ENCODE results near the gene CMSS1.

Gene CMSS1

DNA sequence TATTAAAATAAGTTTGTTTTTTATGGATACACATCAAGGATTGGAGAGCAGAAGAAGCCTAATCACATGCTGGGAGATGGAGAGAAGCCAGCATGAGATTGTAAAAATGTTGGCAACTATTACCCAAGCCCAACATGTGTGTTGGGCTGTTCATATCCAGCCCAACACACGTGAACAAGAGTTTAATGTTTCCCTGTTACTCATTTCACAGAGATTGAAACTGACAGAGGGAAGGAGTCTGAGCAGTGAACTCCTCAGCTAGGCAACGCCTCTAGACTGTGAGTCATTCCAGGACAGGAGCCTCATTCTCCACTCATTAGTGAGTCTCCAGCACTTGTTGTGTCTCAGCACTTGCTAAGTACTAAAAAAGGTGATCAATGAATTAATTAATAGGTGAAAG lies 43.2 kb upstream of the CMSS1 start (continued):
- TF ChIP-seq BACH2 (CRISPR knock-in tag; IDR thresholded peaks at IDR 0.05; ENCODE audit: borderline replicate concordance) (no peak), OSR1 (CRISPR knock-in tag; IDR thresholded peaks at IDR 0.05) (no peak), ESRRG (CRISPR knock-in tag; IDR thresholded peaks at IDR 0.05) (no peak)
- TF ChIP-seq, protein P1, sequence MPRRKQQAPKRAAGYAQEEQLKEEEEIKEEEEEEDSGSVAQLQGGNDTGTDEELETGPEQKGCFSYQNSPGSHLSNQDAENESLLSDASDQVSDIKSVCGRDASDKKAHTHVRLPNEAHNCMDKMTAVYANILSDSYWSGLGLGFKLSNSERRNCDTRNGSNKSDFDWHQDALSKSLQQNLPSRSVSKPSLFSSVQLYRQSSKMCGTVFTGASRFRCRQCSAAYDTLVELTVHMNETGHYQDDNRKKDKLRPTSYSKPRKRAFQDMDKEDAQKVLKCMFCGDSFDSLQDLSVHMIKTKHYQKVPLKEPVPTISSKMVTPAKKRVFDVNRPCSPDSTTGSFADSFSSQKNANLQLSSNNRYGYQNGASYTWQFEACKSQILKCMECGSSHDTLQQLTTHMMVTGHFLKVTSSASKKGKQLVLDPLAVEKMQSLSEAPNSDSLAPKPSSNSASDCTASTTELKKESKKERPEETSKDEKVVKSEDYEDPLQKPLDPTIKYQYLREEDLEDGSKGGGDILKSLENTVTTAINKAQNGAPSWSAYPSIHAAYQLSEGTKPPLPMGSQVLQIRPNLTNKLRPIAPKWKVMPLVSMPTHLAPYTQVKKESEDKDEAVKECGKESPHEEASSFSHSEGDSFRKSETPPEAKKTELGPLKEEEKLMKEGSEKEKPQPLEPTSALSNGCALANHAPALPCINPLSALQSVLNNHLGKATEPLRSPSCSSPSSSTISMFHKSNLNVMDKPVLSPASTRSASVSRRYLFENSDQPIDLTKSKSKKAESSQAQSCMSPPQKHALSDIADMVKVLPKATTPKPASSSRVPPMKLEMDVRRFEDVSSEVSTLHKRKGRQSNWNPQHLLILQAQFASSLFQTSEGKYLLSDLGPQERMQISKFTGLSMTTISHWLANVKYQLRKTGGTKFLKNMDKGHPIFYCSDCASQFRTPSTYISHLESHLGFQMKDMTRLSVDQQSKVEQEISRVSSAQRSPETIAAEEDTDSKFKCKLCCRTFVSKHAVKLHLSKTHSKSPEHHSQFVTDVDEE (CRISPR knock-in tag; IDR thresholded peaks at IDR 0.05) = no peak

- TF ChIP-seq ZNF70 (CRISPR knock-in tag; IDR thresholded peaks at IDR 0.05) (no peak), ISL1 (CRISPR knock-in tag; IDR thresholded peaks at IDR 0.05) (no peak), ZFP30 (CRISPR knock-in tag; IDR thresholded peaks at IDR 0.05) (no peak), OSR1 (CRISPR knock-in tag; IDR thresholded peaks at IDR 0.05) (peak; percentile 93), ZC3H10 (CRISPR knock-in tag; IDR thresholded peaks at IDR 0.05) (peak; percentile 59; the same call in 1 of the 2 replicates), TOX (CRISPR knock-in tag; IDR thresholded peaks at IDR 0.05; ENCODE audit: borderline replicate concordance) (0 out of 2 replicates have a peak, but pooled peaks have one; percentile 27), RARB (CRISPR knock-in tag; IDR thresholded peaks at IDR 0.05) (no peak), SNAI2 (CRISPR knock-in tag; IDR thresholded peaks at IDR 0.05) (no peak)
- ATAC-seq = peak; percentile 23; the same call in 2 of the 3 replicates
Observed at GRCh38 chr3:99776516-99777209, 41.0 kb upstream of the CMSS1 start.

GRCh38 chr3:99777210-99777549 lies 40.5 kb upstream of the CMSS1 start:
- peak; percentile 23; the same call in 2 of the 3 replicates for ATAC-seq
- TF ChIP-seq ZNF8 (CRISPR knock-in tag; IDR thresholded peaks at IDR 0.05) (no peak), CSRNP3 (CRISPR knock-in tag; IDR thresholded peaks at IDR 0.05) (no peak), TOX (CRISPR knock-in tag; IDR thresholded peaks at IDR 0.05; ENCODE audit: borderline replicate concordance) (no peak), ESRRG (CRISPR knock-in tag; IDR thresholded peaks at IDR 0.05) (no peak), ZC3H10 (CRISPR knock-in tag; IDR thresholded peaks at IDR 0.05) (no peak), ZFP30 (CRISPR knock-in tag; IDR thresholded peaks at IDR 0.05) (no peak), PPARA (CRISPR knock-in tag; IDR thresholded peaks at IDR 0.05; ENCODE audit: borderline replicate concordance) (no peak), GLIS3 (CRISPR knock-in tag; IDR thresholded peaks at IDR 0.05) (no peak), ARNTL (CRISPR knock-in tag; IDR thresholded peaks at IDR 0.05; ENCODE audit: borderline replicate concordance, low read depth) (no peak), SNAI2 (CRISPR knock-in tag; IDR thresholded peaks at IDR 0.05) (no peak), ZNF70 (CRISPR knock-in tag; IDR thresholded peaks at IDR 0.05) (no peak), POU6F1 (CRISPR knock-in tag; IDR thresholded peaks at IDR 0.05; ENCODE audit: borderline replicate concordance, low read depth) (no peak)

GRCh38 chr3:99777708-99778107 lies 40.0 kb upstream of the CMSS1 start:
- no peak for TF ChIP-seq TCF4 (CRISPR knock-in tag; IDR thresholded peaks at IDR 0.05; ENCODE audit: borderline replicate concordance)
- TF ChIP-seq TOX (CRISPR knock-in tag; IDR thresholded peaks at IDR 0.05; ENCODE audit: borderline replicate concordance) = no peak
- TF ChIP-seq GLIS3 (CRISPR knock-in tag; IDR thresholded peaks at IDR 0.05) = no peak
- no peak for TF ChIP-seq ZFP3 (CRISPR knock-in tag; IDR thresholded peaks at IDR 0.05)
- TF ChIP-seq ISL1 (CRISPR knock-in tag; IDR thresholded peaks at IDR 0.05) = no peak
- TF ChIP-seq, protein P2, sequence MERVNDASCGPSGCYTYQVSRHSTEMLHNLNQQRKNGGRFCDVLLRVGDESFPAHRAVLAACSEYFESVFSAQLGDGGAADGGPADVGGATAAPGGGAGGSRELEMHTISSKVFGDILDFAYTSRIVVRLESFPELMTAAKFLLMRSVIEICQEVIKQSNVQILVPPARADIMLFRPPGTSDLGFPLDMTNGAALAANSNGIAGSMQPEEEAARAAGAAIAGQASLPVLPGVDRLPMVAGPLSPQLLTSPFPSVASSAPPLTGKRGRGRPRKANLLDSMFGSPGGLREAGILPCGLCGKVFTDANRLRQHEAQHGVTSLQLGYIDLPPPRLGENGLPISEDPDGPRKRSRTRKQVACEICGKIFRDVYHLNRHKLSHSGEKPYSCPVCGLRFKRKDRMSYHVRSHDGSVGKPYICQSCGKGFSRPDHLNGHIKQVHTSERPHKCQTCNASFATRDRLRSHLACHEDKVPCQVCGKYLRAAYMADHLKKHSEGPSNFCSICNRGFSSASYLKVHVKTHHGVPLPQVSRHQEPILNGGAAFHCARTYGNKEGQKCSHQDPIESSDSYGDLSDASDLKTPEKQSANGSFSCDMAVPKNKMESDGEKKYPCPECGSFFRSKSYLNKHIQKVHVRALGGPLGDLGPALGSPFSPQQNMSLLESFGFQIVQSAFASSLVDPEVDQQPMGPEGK (CRISPR knock-in tag; IDR thresholded peaks at IDR 0.05; ENCODE audit: borderline replicate concordance) = no peak
- ATAC-seq = no peak

Measured in SK-N-SH treated with all-trans-retinoic acid at 6 μM for 48 hours (cell line).